K562 (cell line): Measurements from ENCODE around the gene SLC20A1. TPM values are rescaled to one million over a fixed set of nuclear protein-coding genes. Genes with fewer than 3 reads are reported as not detected.

Experiments
- BRF2 ChIP-seq: IDR thresholded peaks from 3 replicates; pipeline ENCODE4 v1.6.1; 2011; ENCODE audit warnings: borderline replicate concordance, mild to moderate bottlenecking; ENCODE audit not compliant: insufficient read length, insufficient read depth
- CBFA2T3 ChIP-seq: fragments of 450-650 bp; IDR thresholded peaks from 2 replicates; pipeline ENCODE4 v1.6.1; 2017
- CCNT2 ChIP-seq: IDR thresholded peaks from 2 replicates; pipeline ENCODE4 v1.6.1; 2011; ENCODE audit warnings: borderline replicate concordance, low read depth, mild to moderate bottlenecking, moderate library complexity, mixed read lengths, low read length; ENCODE audit not compliant: insufficient read length; ENCODE audit errors: extremely low read depth
- EP300 ChIP-seq: IDR thresholded peaks from 2 replicates; pipeline ENCODE4 v1.6.1; 2012; ENCODE audit warnings: low read length, improper control_type of control experiment
- ETV6 ChIP-seq, 3 experiments: fragments of 150-350 bp in 1 of 3; sonication (generic) in 1 of 3; formaldehyde crosslinking in 1 of 3; IDR thresholded peaks; 2 replicates each; pipeline versions ENCODE4 v1.6.1 to v1.8.0; 2014 to 2022; ENCODE audit warnings: borderline replicate concordance in 2 of 3, low read depth in 2 of 3, antibody characterized with exemption in 1 of 3, low read length in 1 of 3, mild to moderate bottlenecking in 1 of 3, missing genetic modification reagents in 1 of 3
- FOXJ2 ChIP-seq: fragments of 200-800 bp; sonication (Bioruptor generic); IDR thresholded peaks from 2 replicates; pipeline ENCODE4 v1.6.1; 2016; ENCODE audit warnings: missing genetic modification characterization, missing compliant biosample characterization
- GATAD2A ChIP-seq: fragments of 450-650 bp; IDR thresholded peaks from 2 replicates; pipeline ENCODE4 v1.6.1; 2017
- HDAC1 ChIP-seq, 2 experiments: fragments of 450-650 bp; IDR thresholded peaks; 2 replicates each; pipeline ENCODE4 v1.6.1; 2016 to 2017; ENCODE audit warnings: inconsistent platforms in 1 of 2, mild to moderate bottlenecking in 1 of 2, moderate library complexity in 1 of 2
- KLF10 ChIP-seq: fragments of 250-450 bp; sonication (Bioruptor Pico); IDR thresholded peaks from 2 replicates; pipeline ENCODE4 v1.6.1; 2021; ENCODE audit warnings: matching md5 sums
- NBN ChIP-seq: fragments of 450-650 bp; IDR thresholded peaks from 2 replicates; pipeline ENCODE4 v1.6.1; 2016; ENCODE audit warnings: low read depth, mild to moderate bottlenecking
- NFIX ChIP-seq: fragments of 250-450 bp; sonication (Bioruptor Pico); IDR thresholded peaks from 2 replicates; pipeline ENCODE4 v1.4.0; 2020; ENCODE audit warnings: low read depth, mild to moderate bottlenecking, moderate library complexity
- NFXL1 ChIP-seq: fragments of 450-650 bp; formaldehyde crosslinking; IDR thresholded peaks from 2 replicates; pipeline ENCODE4 v1.4.0; 2021; ENCODE audit warnings: mild to moderate bottlenecking
- NR2F6 ChIP-seq: fragments of 450-650 bp; formaldehyde crosslinking; IDR thresholded peaks from 2 replicates; pipeline ENCODE4 v1.4.0; 2020; ENCODE audit warnings: mild to moderate bottlenecking
- POLR3A ChIP-seq: IDR thresholded peaks from 2 replicates; pipeline ENCODE4 v1.6.1; 2011; ENCODE audit warnings: borderline replicate concordance, mild to moderate bottlenecking, moderate library complexity; ENCODE audit not compliant: insufficient read length, insufficient read depth; ENCODE audit errors: extremely low read depth
- SRSF9 ChIP-seq: fragments of 200-400 bp; formaldehyde crosslinking; IDR thresholded peaks from 2 replicates; pipeline ENCODE4 v1.6.1; 2017; ENCODE audit warnings: low read depth, low read length, borderline replicate concordance
- TCF3 ChIP-seq: sonication (generic); formaldehyde crosslinking; IDR thresholded peaks from 2 replicates; pipeline ENCODE4 v1.4.0; 2020; ENCODE audit warnings: mild to moderate bottlenecking, missing genetic modification reagents
- XRCC5 ChIP-seq: fragments of 200-400 bp; formaldehyde crosslinking; IDR thresholded peaks from 2 replicates; pipeline ENCODE4 v1.6.1; 2017; ENCODE audit warnings: low read depth, mild to moderate bottlenecking, low read length
- ZBTB5 ChIP-seq: fragments of 450-650 bp; IDR thresholded peaks from 2 replicates; pipeline ENCODE4 v1.6.1; 2017; ENCODE audit warnings: antibody characterized with exemption
- ZNF347 ChIP-seq: fragments of 450-650 bp; formaldehyde crosslinking; IDR thresholded peaks from 2 replicates; pipeline ENCODE4 v1.4.0; 2020; ENCODE audit warnings: low read depth, mild to moderate bottlenecking, moderate library complexity
- ZNF589 ChIP-seq: fragments of 200-800 bp; sonication (Bioruptor generic); IDR thresholded peaks from 2 replicates; pipeline ENCODE4 v1.6.1; 2016; ENCODE audit warnings: low read depth, missing genetic modification characterization, missing compliant biosample characterization
- ZNF695 ChIP-seq: fragments of 450-650 bp; formaldehyde crosslinking; IDR thresholded peaks from 2 replicates; pipeline ENCODE4 v1.4.0; 2020; ENCODE audit warnings: mild to moderate bottlenecking, moderate library complexity
- polyA plus RNA-seq, 8 experiments: library from polyadenylated mRNA; depleted of rRNA in 4 of 8; stranded (reverse) in 5 of 8; unstranded in 3 of 8; fragments of >200 nt; fragmentation: Nextera tagmentation in 2 of 8; fragmentation: Illumina TruSeq in 1 of 8; extraction: Ambion mirVana in 2 of 8; extraction: Trizol in 1 of 8; gene quantifications; 2 replicates each; pipeline versions ENCODE4 v1.2.1 to v1.2.3, GENCODE V29; 2011 to 2014; ENCODE audit warnings: inconsistent platforms in 1 of 8, missing spikeins in 1 of 8
- total RNA-seq, 7 experiments: library from RNA; depleted of rRNA in 6 of 7; stranded (reverse); fragments of >200 nt in 6 of 7; fragmentation: Illumina TruSeq in 2 of 7; extraction: Trizol in 2 of 7; gene quantifications; 2 replicates each; pipeline versions ENCODE4 v1.2.1 to v1.2.3, GENCODE V29; 2011 to 2021; ENCODE audit warnings: low replicate concordance in 1 of 7
- TF ChIP-seq, protein P1 (sequence below), 2 experiments: fragments of 250-450 bp in 1 of 2; fragments of 450-650 bp in 1 of 2; sonication (Bioruptor Pico) in 1 of 2; IDR thresholded peaks; 2 replicates each; pipeline versions ENCODE4 v1.6.1 to v1.8.0; 2016 to 2021; ENCODE audit warnings: mild to moderate bottlenecking in 2 of 2, moderate library complexity in 2 of 2, missing compliant biosample characterization in 1 of 2, missing genetic modification characterization in 1 of 2
- TF ChIP-seq, protein P2 (sequence below): fragments of 250-450 bp; sonication (Bioruptor Pico); IDR thresholded peaks from 2 replicates; pipeline ENCODE4 v1.6.1; 2021; ENCODE audit warnings: mild to moderate bottlenecking

SLC20A1 gene
- total and polyA plus RNA-seq, 9 of the 15 experiments (the other 6 are each of a cell fraction or from before 2014, with no cell fraction given) = 53.8 to 150 (median 74.7) TPM

- TF ChIP-seq EP300 (no peak; the same call in 1 of the 2 replicates), FOXJ2 (tag) (no peak), TCF3 (CRISPR knock-in tag) (0 out of 2 replicates have a peak, but pooled peaks have one; percentile 10), CBFA2T3 (peak; percentile 56), SRSF9 (no peak), HDAC1 (IDR thresholded peaks at IDR 0.05) (no peak), NFXL1 (CRISPR knock-in tag) (no peak), ZNF347 (CRISPR knock-in tag) (no peak), KLF10 (CRISPR knock-in tag) (no peak), NFIX (CRISPR knock-in tag) (no peak), GATAD2A (no peak), ZNF695 (CRISPR knock-in tag) (no peak), POLR3A (no peak), BRF2 (no peak), NR2F6 (CRISPR knock-in tag) (no peak), NBN (no peak), XRCC5 (no peak), CCNT2 (no peak), ETV6 (IDR thresholded peaks at IDR 0.05; ENCODE audit: borderline replicate concordance in 1 of 2, low read depth in 2 of 2, low read length in 1 of 2) (no peak), ETV6 (CRISPR knock-in tag; IDR thresholded peaks at IDR 0.05; ENCODE audit: borderline replicate concordance) (no peak), ZBTB5 (no peak), ZNF589 (CRISPR knock-in tag) (peak; percentile 51; the same call in 1 of the 2 replicates)
- TF ChIP-seq, protein P1, sequence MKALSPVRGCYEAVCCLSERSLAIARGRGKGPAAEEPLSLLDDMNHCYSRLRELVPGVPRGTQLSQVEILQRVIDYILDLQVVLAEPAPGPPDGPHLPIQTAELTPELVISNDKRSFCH (CRISPR knock-in tag; IDR thresholded peaks at IDR 0.05) = no peak
- TF ChIP-seq, protein P1 (tag; IDR thresholded peaks at IDR 0.05) = no peak
- TF ChIP-seq, protein P2, sequence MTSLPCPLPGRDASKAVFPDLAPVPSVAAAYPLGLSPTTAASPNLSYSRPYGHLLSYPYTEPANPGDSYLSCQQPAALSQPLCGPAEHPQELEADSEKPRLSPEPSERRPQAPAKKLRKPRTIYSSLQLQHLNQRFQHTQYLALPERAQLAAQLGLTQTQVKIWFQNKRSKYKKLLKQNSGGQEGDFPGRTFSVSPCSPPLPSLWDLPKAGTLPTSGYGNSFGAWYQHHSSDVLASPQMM (CRISPR knock-in tag) = no peak
These were observed 2.3 kb upstream of the SLC20A1 start (continued) for GRCh38 chr2:112643488-112643887.
